NB4 (cell line): ENCODE measurements around the gene PREP.

ENCODE experiments used
- CTCF ChIP-seq: IDR thresholded peaks from one replicate; pipeline ENCODE4 v1.5.1; 2012; ENCODE audit warnings: low read depth, low read length
- MAX ChIP-seq: IDR thresholded peaks from 2 replicates; pipeline ENCODE4 v1.6.1; 2011; ENCODE audit warnings: low read depth, low read length

- no peak for TF ChIP-seq CTCF
- no peak for TF ChIP-seq MAX
Observed at GRCh38 chr6:105346052-105346451, 56.8 kb downstream of the PREP start.
